IMR-90 (cell line): Measurements from ENCODE around the gene HOXB9. TPM values are rescaled to one million over a fixed set of nuclear protein-coding genes. Genes with fewer than 3 reads are reported as not detected.

Experiments
- ATAC-seq: fragments of 200-7000 bp; cut with Tn5 transposase; 2 replicates; pipeline ENCODE4 v1.9.1; 2020; ENCODE audit warnings: low read depth, mild to moderate bottlenecking, moderate library complexity
- BruUV-seq: library from RNA; stranded (reverse); fragments of 400-500 nt; replicated peaks from 2 replicates; lab custom pipeline; 2021; lab: Mats Ljungman, UMichigan
- CTCF ChIA-PET: fragments of 300-600 bp; formaldehyde crosslinking; extraction: SDS; loops from one replicate; lab custom pipeline; 2021; ENCODE audit warnings: antibody characterized with exemption; lab: Yijun Ruan, JAX
- POLR2A ChIA-PET: fragments of 300-600 bp; sonication (Branson Sonifier 250); formaldehyde crosslinking; loops from one replicate; lab custom pipeline; 2022; ENCODE audit warnings: antibody characterized with exemption; ENCODE audit not compliant: unreplicated experiment; lab: Charles Lee
- DNase-seq: peaks from one replicate; pipeline ENCODE4 v3.0.0; 2013
- H2AFZ ChIP-seq: replicated peaks from 2 replicates; pipeline ENCODE3; 2013; ENCODE audit warnings: low read length, mild to moderate bottlenecking; ENCODE audit not compliant: poor library complexity
- H2AK5ac ChIP-seq: 2 replicates; pipeline ENCODE4 v1.6.1; 2013; ENCODE audit warnings: low read depth, low read length, inconsistent platforms
- H2AK9ac ChIP-seq: replicated peaks from 2 replicates; pipeline ENCODE3; 2013; ENCODE audit warnings: mild to moderate bottlenecking, low read depth, low read length, moderate library complexity; ENCODE audit not compliant: poor library complexity
- H2BK120ac ChIP-seq: 2 replicates; pipeline ENCODE4 v1.6.1; 2013; ENCODE audit warnings: low read depth, low read length, inconsistent platforms
- H2BK15ac ChIP-seq: 3 replicates; pipeline ENCODE4 v1.6.1; 2013; ENCODE audit warnings: low read depth, low read length, inconsistent platforms
- H2BK20ac ChIP-seq: 2 replicates; pipeline ENCODE4 v1.6.1; 2013; ENCODE audit warnings: low read depth, mild to moderate bottlenecking, inconsistent platforms, low read length, moderate library complexity
- H2BK5ac ChIP-seq: 2 replicates; pipeline ENCODE4 v1.6.1; 2013; ENCODE audit warnings: mild to moderate bottlenecking, low read depth, low read length, inconsistent platforms; ENCODE audit not compliant: poor library complexity, severe bottlenecking
- H3K14ac ChIP-seq: replicated peaks from 2 replicates; pipeline ENCODE4 v1.6.1; 2013; ENCODE audit warnings: low read depth, low read length, inconsistent platforms
- H3K18ac ChIP-seq: 2 replicates; pipeline ENCODE4 v1.6.1; 2013; ENCODE audit warnings: low read depth, low read length, control low read depth
- H3K23ac ChIP-seq: 2 replicates; pipeline ENCODE4 v1.6.1; 2013; ENCODE audit warnings: low read depth, low read length, inconsistent platforms
- H3K27ac ChIP-seq: 2 replicates; pipeline ENCODE4 v1.5.1; 2013; ENCODE audit warnings: mild to moderate bottlenecking, control low read depth, low read length; ENCODE audit not compliant: insufficient read depth
- H3K27me3 ChIP-seq: 2 replicates; pipeline ENCODE4 v1.6.1; 2013; ENCODE audit warnings: low read length; ENCODE audit not compliant: control insufficient read depth, insufficient read depth
- H3K36me3 ChIP-seq: 2 replicates; pipeline ENCODE4 v1.6.1; 2013; ENCODE audit warnings: low read length, mixed read lengths; ENCODE audit not compliant: control insufficient read depth, insufficient read depth
- H3K4ac ChIP-seq: 2 replicates; pipeline ENCODE4 v1.6.1; 2013; ENCODE audit warnings: low read depth, low read length, inconsistent platforms
- H3K4me1 ChIP-seq: 2 replicates; pipeline ENCODE4 v1.6.1; 2013; ENCODE audit warnings: low read length, mixed read lengths; ENCODE audit not compliant: control insufficient read depth, insufficient read depth
- H3K4me2 ChIP-seq: 2 replicates; pipeline ENCODE4 v1.6.1; 2013; ENCODE audit warnings: low read depth, mild to moderate bottlenecking, control low read depth, low read length, moderate library complexity
- H3K4me3 ChIP-seq: 2 replicates; pipeline ENCODE4 v1.5.1; 2013; ENCODE audit warnings: low read depth, mild to moderate bottlenecking, control low read depth, low read length, moderate library complexity; ENCODE audit not compliant: insufficient read depth
- H3K56ac ChIP-seq: 2 replicates; pipeline ENCODE4 v1.6.1; 2013; ENCODE audit warnings: low read length, inconsistent platforms; ENCODE audit not compliant: insufficient read depth; ENCODE audit errors: extremely low read depth
- H3K79me1 ChIP-seq, 2 experiments: 2 replicates each; pipeline ENCODE4 v1.6.1; 2013; ENCODE audit warnings: low read length in 2 of 2, inconsistent platforms in 1 of 2, low read depth in 1 of 2
- H3K9ac ChIP-seq: 2 replicates; pipeline ENCODE4 v1.6.1; 2013; ENCODE audit warnings: low read depth, low read length, control low read depth
- H3K9me1 ChIP-seq: 2 replicates; pipeline ENCODE4 v1.6.1; 2013; ENCODE audit warnings: low read length, inconsistent platforms; ENCODE audit not compliant: insufficient read depth
- H3K9me3 ChIP-seq: 2 replicates; pipeline ENCODE4 v1.6.1; 2013; ENCODE audit warnings: low read length; ENCODE audit not compliant: control insufficient read depth, insufficient read depth
- H4K20me1 ChIP-seq: 2 replicates; pipeline ENCODE4 v1.6.1; 2013; ENCODE audit warnings: low read length, inconsistent platforms; ENCODE audit not compliant: insufficient read depth
- H4K5ac ChIP-seq: 2 replicates; pipeline ENCODE4 v1.6.1; 2013; ENCODE audit warnings: mild to moderate bottlenecking, low read depth, low read length, control low read depth
- H4K8ac ChIP-seq, 2 experiments: 2 replicates each; pipeline ENCODE4 v1.6.1; 2013; ENCODE audit warnings: low read depth in 2 of 2, low read length in 2 of 2, control low read depth in 1 of 2, inconsistent platforms in 1 of 2
- H4K91ac ChIP-seq: 2 replicates; pipeline ENCODE4 v1.6.1; 2013; ENCODE audit warnings: low read depth, low read length, inconsistent platforms; ENCODE audit not compliant: insufficient read depth
- BHLHE40 ChIP-seq: fragments of 150-350 bp; IDR thresholded peaks from 2 replicates; pipeline ENCODE4 v1.6.1; 2016; ENCODE audit warnings: mild to moderate bottlenecking, low read depth, low read length
- CHD1 ChIP-seq: IDR thresholded peaks from 2 replicates; pipeline ENCODE4 v1.6.1; 2012; ENCODE audit warnings: low read depth, low read length, improper control_type of control experiment
- ELK1 ChIP-seq: fragments of 150-350 bp; IDR thresholded peaks from 2 replicates; pipeline ENCODE4 v1.6.1; 2016; ENCODE audit warnings: low read depth, mild to moderate bottlenecking, low read length, moderate library complexity, borderline replicate concordance
- FOS ChIP-seq: fragments of 150-350 bp; IDR thresholded peaks from 2 replicates; pipeline ENCODE4 v1.6.1; 2016; ENCODE audit warnings: low read depth, low read length
- MAZ ChIP-seq: IDR thresholded peaks from 2 replicates; pipeline ENCODE4 v1.6.1; 2012; ENCODE audit warnings: low read depth, mild to moderate bottlenecking, low read length, improper control_type of control experiment, moderate library complexity, borderline replicate concordance
- MXI1 ChIP-seq: IDR thresholded peaks from 2 replicates; pipeline ENCODE4 v1.6.1; 2012; ENCODE audit warnings: low read depth, mild to moderate bottlenecking, low read length, moderate library complexity, borderline replicate concordance
- NFE2L2 ChIP-seq: fragments of 150-350 bp; IDR thresholded peaks from 2 replicates; pipeline ENCODE4 v1.6.1; 2016; ENCODE audit warnings: low read depth, mild to moderate bottlenecking, low read length
- POLR2A ChIP-seq: IDR thresholded peaks from 2 replicates; pipeline ENCODE4 v1.6.1; 2012; ENCODE audit warnings: mild to moderate bottlenecking, low read depth, low read length
- USF2 ChIP-seq: fragments of 150-350 bp; IDR thresholded peaks from 2 replicates; pipeline ENCODE4 v1.6.1; 2017; ENCODE audit warnings: mild to moderate bottlenecking, antibody characterized with exemption, low read length, low read depth
- WGBS, 2 experiments: methylation state at CpG; one replicate each; pipeline versions ENCODE4 v1.1.5 to v1.1.7; 2013; ENCODE audit warnings: missing lambda C conversion rate in 2 of 2; ENCODE audit not compliant: insufficient read length in 1 of 2; ENCODE audit errors: extremely low coverage in 2 of 2; 5-methylcytosine and 5-hydroxymethylcytosine counted together
- dilution Hi-C: fragments of 300-500 bp; cut with HindIII; formaldehyde crosslinking; loops from one replicate; pipeline ENCODE4 v1.14.3; 2018; ENCODE audit warnings: low sequenced_read_pairs; ENCODE audit not compliant: unreplicated experiment
- in situ Hi-C: fragments of 300-500 bp; cut with MboI; formaldehyde crosslinking; loops from 3 replicates; pipeline ENCODE4 v1.14.3; 2019; ENCODE audit warnings: low sequenced_read_pairs, inconsistent platforms, mixed read lengths
- intact Hi-C: fragments of 100-400 bp; cut with micrococcal nuclease; formaldehyde crosslinking; loops from 2 replicates; pipeline ENCODE4 v1.10.0; 2022
- polyA plus RNA-seq, 3 experiments: library from polyadenylated mRNA; depleted of rRNA; stranded (reverse); fragments of >200 nt; gene quantifications; 2 replicates each; pipeline ENCODE4 v1.2.3, GENCODE V29; 2012; ENCODE audit warnings: low replicate concordance in 1 of 3
- total RNA-seq: library from RNA; depleted of rRNA; stranded (reverse); fragments of >200 nt; gene quantifications from 2 replicates; pipeline ENCODE4 v1.2.3, GENCODE V29; 2012

HOXB9 gene
- total and polyA plus RNA-seq, 2 of the 4 experiments (the other 2 are of a cell fraction): 0.05 TPM; not detected in 1

GRCh38 chr17:48645639-48646182 lies 19.6 kb upstream of the HOXB9 start:
- dilution Hi-C loops: no loop called here
- H3K18ac ChIP-seq: no peak overlapping the region
- no peak overlapping the region for H3K4me3 ChIP-seq
- no peaks in the 10 kb centered on the region for H3K36me3 ChIP-seq
- H3K56ac ChIP-seq: no peak overlapping the region
- H3K4me1 ChIP-seq: no peaks in the 10 kb centered on the region
- H3K14ac ChIP-seq: no peak overlapping the region
- H3K4ac ChIP-seq: no peak overlapping the region
- WGBS, 2 experiments: 8% methylated on average over 2 of the region's 14 CpGs; no CpG with 5 or more reads in 1 of the 2 experiments
- peaks cover 6% of the 10 kb centered on the region for H3K9me3 ChIP-seq
- ChIA-PET POLR2A (no interaction called here), CTCF (no interaction called here)
- ATAC-seq (no peak), DNase-seq (no peak)
- H2AK9ac ChIP-seq: no peak overlapping the region
- H2BK20ac ChIP-seq: no peak overlapping the region
- TF ChIP-seq MAZ (no peak), CHD1 (no peak), NFE2L2 (no peak), ELK1 (no peak), USF2 (no peak), FOS (no peak), POLR2A (no peak), MXI1 (no peak), BHLHE40 (no peak)
- in situ Hi-C loops: loop anchor here (10.0 kb wide), 1 partner anchor 59 kb away; no protein-coding TSS in a partner anchor
- H2BK5ac ChIP-seq: no peak overlapping the region
- H3K27ac ChIP-seq: no peak overlapping the region
- H3K9ac ChIP-seq: no peak overlapping the region
- no peak overlapping the region for H2AK5ac ChIP-seq
- peaks cover 80% of the 10 kb centered on the region for H3K27me3 ChIP-seq
- no peak overlapping the region for H4K5ac ChIP-seq
- no TSS peak for BruUV-seq
- no peak overlapping the region for H3K4me2 ChIP-seq
- no peaks in the 10 kb centered on the region for H4K20me1 ChIP-seq
- no peaks in the 10 kb centered on the region for H3K9me1 ChIP-seq
- H3K23ac ChIP-seq: no peak overlapping the region
- no peak overlapping the region for H2BK15ac ChIP-seq
- H2AFZ ChIP-seq: no peak overlapping the region
- H2BK120ac ChIP-seq: no peak overlapping the region
- intact Hi-C loops: no loop called here
- no peak overlapping the region for H4K91ac ChIP-seq
- no peaks in the 10 kb centered on the region for H3K79me1 ChIP-seq
- H4K8ac ChIP-seq: no peak overlapping the region
